ENCODE data around the gene IL12A.

GRCh38 chr3:160038862-160039562, 50.4 kb downstream of the IL12A start:
- TF ChIP-seq, protein P1, sequence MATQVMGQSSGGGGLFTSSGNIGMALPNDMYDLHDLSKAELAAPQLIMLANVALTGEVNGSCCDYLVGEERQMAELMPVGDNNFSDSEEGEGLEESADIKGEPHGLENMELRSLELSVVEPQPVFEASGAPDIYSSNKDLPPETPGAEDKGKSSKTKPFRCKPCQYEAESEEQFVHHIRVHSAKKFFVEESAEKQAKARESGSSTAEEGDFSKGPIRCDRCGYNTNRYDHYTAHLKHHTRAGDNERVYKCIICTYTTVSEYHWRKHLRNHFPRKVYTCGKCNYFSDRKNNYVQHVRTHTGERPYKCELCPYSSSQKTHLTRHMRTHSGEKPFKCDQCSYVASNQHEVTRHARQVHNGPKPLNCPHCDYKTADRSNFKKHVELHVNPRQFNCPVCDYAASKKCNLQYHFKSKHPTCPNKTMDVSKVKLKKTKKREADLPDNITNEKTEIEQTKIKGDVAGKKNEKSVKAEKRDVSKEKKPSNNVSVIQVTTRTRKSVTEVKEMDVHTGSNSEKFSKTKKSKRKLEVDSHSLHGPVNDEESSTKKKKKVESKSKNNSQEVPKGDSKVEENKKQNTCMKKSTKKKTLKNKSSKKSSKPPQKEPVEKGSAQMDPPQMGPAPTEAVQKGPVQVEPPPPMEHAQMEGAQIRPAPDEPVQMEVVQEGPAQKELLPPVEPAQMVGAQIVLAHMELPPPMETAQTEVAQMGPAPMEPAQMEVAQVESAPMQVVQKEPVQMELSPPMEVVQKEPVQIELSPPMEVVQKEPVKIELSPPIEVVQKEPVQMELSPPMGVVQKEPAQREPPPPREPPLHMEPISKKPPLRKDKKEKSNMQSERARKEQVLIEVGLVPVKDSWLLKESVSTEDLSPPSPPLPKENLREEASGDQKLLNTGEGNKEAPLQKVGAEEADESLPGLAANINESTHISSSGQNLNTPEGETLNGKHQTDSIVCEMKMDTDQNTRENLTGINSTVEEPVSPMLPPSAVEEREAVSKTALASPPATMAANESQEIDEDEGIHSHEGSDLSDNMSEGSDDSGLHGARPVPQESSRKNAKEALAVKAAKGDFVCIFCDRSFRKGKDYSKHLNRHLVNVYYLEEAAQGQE (IDR thresholded peaks at IDR 0.05; ENCODE audit: insufficient read depth in 1 of 2, low read depth in 2 of 2, low read length in 2 of 2) = no peak
- no peak for TF ChIP-seq POLR2AphosphoS5 (IDR thresholded peaks at IDR 0.05; ENCODE audit: low read depth, low read length)

All from PFSK-1 (cell line).